ENCODE data around the gene GOSR2. TPM values are rescaled to one million over a fixed set of nuclear protein-coding genes. Genes with fewer than 3 reads are reported as not detected.

Gene GOSR2
- total RNA-seq, 1 experiment from 2014 or later, result 53.5 TPM

DNA sequence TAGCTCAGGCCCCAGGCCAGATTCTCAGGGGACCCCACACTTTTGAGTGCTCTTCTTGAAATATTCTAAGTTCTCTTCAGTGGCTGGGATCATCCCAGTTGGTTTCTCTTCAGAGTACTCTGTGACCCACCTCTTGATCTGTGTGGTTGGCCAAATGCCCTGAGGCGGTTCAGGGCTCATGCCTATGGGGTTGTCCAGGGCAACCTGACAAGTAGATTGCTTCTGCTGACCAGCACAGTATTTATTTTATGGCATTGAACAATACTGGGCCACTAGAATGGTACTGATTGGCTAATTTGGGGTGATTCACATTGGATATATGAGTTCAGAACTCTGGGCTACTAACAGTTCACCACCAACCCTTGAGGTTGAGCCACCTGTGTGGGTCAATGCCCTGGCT lies 7.4 kb upstream of the GOSR2 start:
- no peak overlapping the region for H2AFZ ChIP-seq (ENCODE audit: low read length)
- whole genome bisulfite sequencing (ENCODE audit: extremely low coverage, insufficient read length, low lambda C conversion rate), result no CpG with 5 or more reads among the region's 1 CpG
- H4K5ac ChIP-seq (ENCODE audit: insufficient read length, low read depth, low read length), result no peak overlapping the region
- H3T11ph ChIP-seq (ENCODE audit: low read length), result no peak overlapping the region
- no peaks in the 10 kb centered on the region for H3K27me3 ChIP-seq (ENCODE audit: insufficient read depth, low read length)
- H2AK5ac ChIP-seq (ENCODE audit: insufficient read length, low read length), result no peak overlapping the region
- H3K18ac ChIP-seq (ENCODE audit: insufficient read length, low read depth, low read length), result no peak overlapping the region
- no peak overlapping the region for H3K4ac ChIP-seq (ENCODE audit: low read depth, low read length)
- Mint-ChIP-seq H3K4me1 (peaks cover 6 to 7% of the 10 kb centered on the region in 2 experiments), H3K9me3 (peaks cover 0 to 2% of the 10 kb centered on the region in 2 experiments; a peak in 2 of 5 replicates), H3K4me3 (no peak overlapping the region), H3K27me3 (ENCODE audit: low read depth) (peaks cover 23% of the 10 kb centered on the region), H3K27ac (no peak overlapping the region; a peak in 1 of 7 replicates), H3K36me3 (ENCODE audit: insufficient read depth in 1 of 3, low read depth in 3 of 3) (no peaks in the 10 kb centered on the region)
- H2BK15ac ChIP-seq (ENCODE audit: low read depth, low read length), result no peak overlapping the region
- H3K56ac ChIP-seq (ENCODE audit: insufficient read length, low read depth, low read length), result no peak overlapping the region
- H2BK20ac ChIP-seq (ENCODE audit: low read depth, low read length, poor library complexity, severe bottlenecking), result no peak overlapping the region
- no peak overlapping the region for H3K23ac ChIP-seq (ENCODE audit: insufficient read length, low read depth, low read length)
- H3K79me2 ChIP-seq (ENCODE audit: insufficient read depth, low read length), result no peaks in the 10 kb centered on the region
- no peaks in the 10 kb centered on the region for H3K79me1 ChIP-seq (ENCODE audit: insufficient read depth, low read depth, low read length, poor library complexity, severe bottlenecking)
- no peak overlapping the region for H2BK120ac ChIP-seq (ENCODE audit: low read depth, low read length, poor library complexity, severe bottlenecking)
- H3K4me2 ChIP-seq (ENCODE audit: insufficient read depth, insufficient read length, low read length), result no peak overlapping the region
- no peak overlapping the region for H3K14ac ChIP-seq (ENCODE audit: insufficient read depth, low read length)
- H4K20me1 ChIP-seq (ENCODE audit: control insufficient read depth, insufficient read depth, insufficient read length), result no peaks in the 10 kb centered on the region
- H4K8ac ChIP-seq (replicated peaks; ENCODE audit: insufficient read length, low read depth, low read length), result no peak overlapping the region
- H3K9ac ChIP-seq (ENCODE audit: extremely low read depth, insufficient read length, low read length), result no peak overlapping the region
- no peak overlapping the region for H2BK5ac ChIP-seq (ENCODE audit: insufficient read length, low read length)
- H3K27ac ChIP-seq (ENCODE audit: insufficient read length, low read depth, low read length), result no peak overlapping the region
- H4K91ac ChIP-seq (ENCODE audit: insufficient read length, low read depth, low read length), result no peak overlapping the region
- no peaks in the 10 kb centered on the region for H3K23me2 ChIP-seq (ENCODE audit: insufficient read length, low read depth, low read length, poor library complexity, severe bottlenecking)
- TF ChIP-seq, protein P1, sequence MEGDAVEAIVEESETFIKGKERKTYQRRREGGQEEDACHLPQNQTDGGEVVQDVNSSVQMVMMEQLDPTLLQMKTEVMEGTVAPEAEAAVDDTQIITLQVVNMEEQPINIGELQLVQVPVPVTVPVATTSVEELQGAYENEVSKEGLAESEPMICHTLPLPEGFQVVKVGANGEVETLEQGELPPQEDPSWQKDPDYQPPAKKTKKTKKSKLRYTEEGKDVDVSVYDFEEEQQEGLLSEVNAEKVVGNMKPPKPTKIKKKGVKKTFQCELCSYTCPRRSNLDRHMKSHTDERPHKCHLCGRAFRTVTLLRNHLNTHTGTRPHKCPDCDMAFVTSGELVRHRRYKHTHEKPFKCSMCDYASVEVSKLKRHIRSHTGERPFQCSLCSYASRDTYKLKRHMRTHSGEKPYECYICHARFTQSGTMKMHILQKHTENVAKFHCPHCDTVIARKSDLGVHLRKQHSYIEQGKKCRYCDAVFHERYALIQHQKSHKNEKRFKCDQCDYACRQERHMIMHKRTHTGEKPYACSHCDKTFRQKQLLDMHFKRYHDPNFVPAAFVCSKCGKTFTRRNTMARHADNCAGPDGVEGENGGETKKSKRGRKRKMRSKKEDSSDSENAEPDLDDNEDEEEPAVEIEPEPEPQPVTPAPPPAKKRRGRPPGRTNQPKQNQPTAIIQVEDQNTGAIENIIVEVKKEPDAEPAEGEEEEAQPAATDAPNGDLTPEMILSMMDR (conservative IDR thresholded peaks at IDR 0.05), result no peak
- H2BK12ac ChIP-seq (ENCODE audit: insufficient read length, low read depth, low read length), result no peak overlapping the region
- H3K9me3 ChIP-seq (ENCODE audit: control insufficient read depth, low read depth, low read length), result no peaks in the 10 kb centered on the region
- no peak for DNase-seq
- no peaks in the 10 kb centered on the region for H3K4me1 ChIP-seq (ENCODE audit: insufficient read depth, low read length)

All from H9 (cell line).